KOPT-K1 (cell line): Measurements from ENCODE around the gene TAF4.
"Not testable (repeated sequence)": the region's sequence is repeated elsewhere in the genome, so short reads cannot be mapped to it uniquely, and the experiment has no call there.

ENCODE experiments used
- H3K27ac ChIP-seq: fragments of 200-600 bp; sonication (generic); 2 replicates; pipeline ENCODE4 v1.5.1; 2016; ENCODE audit warnings: antibody characterized with exemption, mild to moderate bottlenecking, low read depth, low read length; ENCODE audit not compliant: poor library complexity, severe bottlenecking
- H3K36me3 ChIP-seq: fragments of 200-600 bp; sonication (generic); 2 replicates; pipeline ENCODE4 v1.5.1; 2017; ENCODE audit warnings: antibody characterized with exemption, mild to moderate bottlenecking, low read length, moderate library complexity; ENCODE audit not compliant: insufficient read depth
- H3K9me3 ChIP-seq: fragments of 200-600 bp; sonication (generic); 2 replicates; pipeline ENCODE4 v1.5.1; 2017; ENCODE audit warnings: antibody characterized with exemption, low read length, mild to moderate bottlenecking; ENCODE audit not compliant: insufficient read depth, poor library complexity, severe bottlenecking

Gene TAF4

GRCh38 chr20:62088258-62089127 is 22.8 kb upstream of the TAF4 start:
- Histone ChIP-seq H3K36me3 (no peaks in the 10 kb centered on the region), H3K27ac (no peak overlapping the region), H3K9me3 (no peaks in the 10 kb centered on the region)

DNA sequence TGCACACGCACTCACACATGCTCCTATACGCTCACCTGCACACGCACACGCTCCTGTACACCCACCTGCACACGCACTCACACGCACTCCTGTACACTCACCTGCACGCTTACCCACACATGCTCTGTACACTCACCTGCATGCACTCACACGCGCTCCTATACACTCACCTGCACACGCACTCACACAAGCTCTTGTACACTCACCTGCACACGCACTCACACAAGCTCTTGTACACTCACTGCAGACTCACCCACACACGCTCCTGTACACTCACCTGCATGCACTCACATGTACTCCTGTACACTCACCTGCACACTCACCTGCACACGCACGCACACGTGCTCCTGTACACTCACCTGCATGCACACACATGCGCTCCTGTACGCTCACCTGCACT is 22.0 kb upstream of the TAF4 start:
- Histone ChIP-seq H3K36me3 (no peaks in the 10 kb centered on the region), H3K9me3 (no peaks in the 10 kb centered on the region), H3K27ac (no peak overlapping the region)

DNA sequence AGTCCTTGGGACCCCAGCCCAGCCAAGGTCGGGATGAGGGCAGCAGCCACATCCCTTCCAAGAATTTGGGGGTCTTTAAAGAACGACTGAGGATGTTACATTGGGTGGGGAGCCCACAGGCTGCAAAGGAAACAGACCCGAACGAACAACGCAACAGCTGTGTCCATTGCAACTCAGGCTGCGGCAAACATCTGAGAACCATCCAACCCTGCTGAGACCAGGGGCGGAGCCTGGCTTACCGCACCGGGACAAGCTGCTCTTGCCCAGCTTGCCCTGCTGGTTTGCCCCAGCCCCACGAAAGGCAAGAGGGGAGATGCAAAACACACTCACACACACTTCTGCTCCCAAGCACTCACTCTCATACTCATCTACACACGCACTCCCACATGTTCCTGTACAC is 21.5 kb upstream of the TAF4 start:
- no peaks in the 10 kb centered on the region for H3K36me3 ChIP-seq
- H3K27ac ChIP-seq = no peak overlapping the region
- no peaks in the 10 kb centered on the region for H3K9me3 ChIP-seq

DNA sequence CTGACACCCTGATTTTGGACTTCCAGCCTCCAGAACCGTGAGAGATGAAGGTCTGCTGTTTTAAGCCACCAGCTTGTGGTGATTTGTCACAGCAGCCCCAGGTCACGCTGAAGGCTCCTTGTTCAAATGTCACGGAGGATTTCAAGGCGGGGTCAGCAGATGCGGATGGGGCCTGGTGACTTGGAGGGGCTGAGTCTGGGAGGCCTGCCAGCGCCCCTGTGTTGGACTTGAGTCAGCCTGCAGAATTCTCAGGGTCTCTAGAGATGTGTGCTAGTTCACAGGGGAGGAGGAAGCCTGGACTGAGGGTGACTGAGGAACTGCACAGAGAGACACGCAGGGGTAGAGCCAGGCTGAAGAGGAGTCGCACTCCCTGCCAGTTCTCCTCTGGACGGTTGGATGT is 19.5 kb upstream of the TAF4 start:
- H3K36me3 ChIP-seq = no peaks in the 10 kb centered on the region
- H3K9me3 ChIP-seq = no peaks in the 10 kb centered on the region

GRCh38 chr20:62084224-62084623 is 18.5 kb upstream of the TAF4 start:
- not testable (repeated sequence) for H3K36me3 ChIP-seq, H3K9me3 ChIP-seq, H3K27ac ChIP-seq

More for the DNA sequence above, 19.5 kb upstream of the TAF4 start:
- no peak overlapping the region for H3K27ac ChIP-seq

GRCh38 chr20:62083312-62083711 is 17.6 kb upstream of the TAF4 start:
- peaks cover 8% of the 10 kb centered on the region for H3K9me3 ChIP-seq
- H3K36me3 ChIP-seq = no peaks in the 10 kb centered on the region
- no peak overlapping the region for H3K27ac ChIP-seq

GRCh38 chr20:62080249-62080990 is 14.7 kb upstream of the TAF4 start:
- H3K9me3 ChIP-seq = peaks cover 21% of the 10 kb centered on the region
- no peak overlapping the region for H3K27ac ChIP-seq
- H3K36me3 ChIP-seq = no peaks in the 10 kb centered on the region

- Histone ChIP-seq H3K36me3 (no peaks in the 10 kb centered on the region), H3K9me3 (peaks cover 33% of the 10 kb centered on the region), H3K27ac (no peak overlapping the region)
Measured at GRCh38 chr20:62079166-62079565, 13.5 kb upstream of the TAF4 start.

DNA sequence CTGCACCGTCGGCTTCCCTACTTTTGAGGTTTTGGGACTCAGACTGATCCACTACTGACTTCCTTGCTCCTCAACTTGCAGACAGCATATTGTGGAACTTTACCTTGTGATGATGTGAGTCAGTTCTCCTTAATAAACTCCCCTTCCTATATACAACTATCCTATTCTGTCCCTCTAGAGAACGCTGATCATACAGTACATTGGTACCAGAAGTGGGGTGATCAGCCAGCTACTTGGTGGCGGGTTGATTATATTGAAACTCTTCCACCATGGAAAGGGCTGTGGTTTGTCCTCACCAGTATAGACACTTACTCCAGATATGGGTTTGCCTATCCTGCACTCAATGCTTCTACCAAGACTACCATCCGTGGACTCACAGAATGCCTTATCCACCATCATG is 7.6 kb upstream of the TAF4 start:
- peaks cover 41% of the 10 kb centered on the region for H3K9me3 ChIP-seq
- no peak overlapping the region for H3K27ac ChIP-seq
- no peaks in the 10 kb centered on the region for H3K36me3 ChIP-seq

DNA sequence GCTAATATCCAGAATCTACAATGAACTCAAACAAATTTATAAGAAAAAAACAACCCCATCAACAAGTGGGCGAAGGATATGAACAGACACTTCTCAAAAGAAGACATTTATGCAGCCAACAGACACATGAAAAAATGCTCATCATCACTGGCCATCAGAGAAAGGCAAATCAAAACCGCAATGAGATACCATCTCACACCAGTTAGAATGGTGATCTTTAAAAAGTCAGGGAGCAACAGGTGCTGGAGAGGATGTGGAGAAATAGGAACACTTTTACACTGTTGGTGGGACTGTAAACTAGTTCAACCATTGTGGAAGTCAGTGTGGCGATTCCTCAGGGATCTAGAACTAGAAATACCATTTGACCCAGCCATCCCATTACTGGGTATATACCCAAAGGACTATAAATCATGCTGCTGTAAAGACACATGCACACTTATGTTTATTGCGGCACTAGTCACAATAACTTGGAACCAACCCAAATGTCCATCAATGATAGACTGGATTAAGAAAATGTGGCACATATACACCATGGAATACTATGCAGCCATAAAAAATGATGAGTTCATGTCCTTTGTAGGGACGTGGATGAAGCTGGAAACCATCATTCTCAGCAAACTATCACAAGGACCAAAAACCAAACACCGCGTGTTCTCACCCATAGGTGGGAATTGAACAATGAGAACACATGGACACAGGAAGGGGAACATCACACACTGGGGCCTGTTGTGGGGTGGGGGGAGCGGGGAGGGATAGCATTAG is 6.2 kb upstream of the TAF4 start:
- H3K9me3 ChIP-seq = peaks cover 41% of the 10 kb centered on the region
- H3K27ac ChIP-seq, H3K36me3 ChIP-seq: not testable (repeated sequence)

DNA sequence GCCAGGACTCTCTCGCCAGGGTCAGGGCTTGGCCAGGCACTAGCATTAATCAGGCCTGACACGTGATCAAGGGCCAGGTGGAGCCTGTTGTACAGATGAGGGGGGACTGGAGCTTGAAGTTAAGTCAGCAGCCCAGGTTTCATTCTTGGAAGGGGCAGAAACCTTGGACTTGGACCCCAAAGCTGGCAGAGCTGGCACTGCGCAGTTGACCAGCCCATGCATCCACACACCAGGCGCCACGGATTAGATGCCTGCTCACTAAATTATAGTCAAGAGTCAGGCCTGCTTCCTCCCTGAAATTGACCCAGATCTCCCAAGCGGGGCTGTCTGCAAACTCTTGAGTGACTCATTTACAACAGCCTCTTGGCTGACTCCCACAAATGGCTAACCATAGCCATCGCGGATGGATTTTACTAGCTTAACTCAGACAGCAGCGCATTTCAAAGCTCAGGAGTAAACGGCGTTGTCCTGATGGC is 4.1 kb upstream of the TAF4 start:
- H3K27ac ChIP-seq = no peak overlapping the region
- peaks cover 22% of the 10 kb centered on the region for H3K9me3 ChIP-seq
- H3K36me3 ChIP-seq = no peaks in the 10 kb centered on the region

DNA sequence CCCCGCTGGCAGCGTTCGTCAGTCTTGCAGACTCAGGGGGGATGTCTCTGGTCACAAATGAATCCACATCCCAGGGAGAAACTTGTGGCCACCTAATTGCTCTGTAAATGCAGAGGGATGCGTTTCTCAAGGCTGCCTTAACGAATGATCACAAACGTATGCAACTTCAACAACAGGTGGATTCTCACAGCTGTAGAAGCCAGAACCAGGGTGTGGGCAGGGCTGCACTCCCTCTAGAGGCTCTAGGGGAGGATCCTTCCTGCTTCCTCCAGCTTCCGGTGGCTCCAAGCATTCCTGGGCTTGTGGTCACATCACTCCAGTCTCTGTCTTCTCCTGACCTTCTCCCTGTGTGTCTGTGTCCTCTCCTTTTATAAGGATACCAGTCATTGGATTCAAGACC is 3.3 kb upstream of the TAF4 start:
- H3K9me3 ChIP-seq = peaks cover 15% of the 10 kb centered on the region
- H3K36me3 ChIP-seq = 0 out of 2 replicates have a peak, but pooled peaks cover 2% of the 10 kb centered on the region
- no peak overlapping the region for H3K27ac ChIP-seq

- Histone ChIP-seq H3K27ac (peak overlapping the region; percentile 73), H3K36me3 (peaks cover 15% of the 10 kb centered on the region)
Measured at GRCh38 chr20:62067547-62068260, 2.0 kb upstream of the TAF4 start.

GRCh38 chr20:62066983-62067433 is 1.3 kb upstream of the TAF4 start:
- Histone ChIP-seq H3K36me3 (peaks cover 22% of the 10 kb centered on the region), H3K9me3 (no peaks in the 10 kb centered on the region), H3K27ac (peak overlapping the region; percentile 73)

More at GRCh38 chr20:62067547-62068260, 2.0 kb upstream of the TAF4 start:
- H3K9me3 ChIP-seq = peaks cover 3% of the 10 kb centered on the region
